Measurements from ENCODE around the gene ADCY2. TPM values are rescaled to one million over a fixed set of nuclear protein-coding genes. Genes with fewer than 3 reads are reported as not detected.

Gene ADCY2
- total RNA-seq, 1 donor from 2014 or later, result 0.95 TPM

DNA sequence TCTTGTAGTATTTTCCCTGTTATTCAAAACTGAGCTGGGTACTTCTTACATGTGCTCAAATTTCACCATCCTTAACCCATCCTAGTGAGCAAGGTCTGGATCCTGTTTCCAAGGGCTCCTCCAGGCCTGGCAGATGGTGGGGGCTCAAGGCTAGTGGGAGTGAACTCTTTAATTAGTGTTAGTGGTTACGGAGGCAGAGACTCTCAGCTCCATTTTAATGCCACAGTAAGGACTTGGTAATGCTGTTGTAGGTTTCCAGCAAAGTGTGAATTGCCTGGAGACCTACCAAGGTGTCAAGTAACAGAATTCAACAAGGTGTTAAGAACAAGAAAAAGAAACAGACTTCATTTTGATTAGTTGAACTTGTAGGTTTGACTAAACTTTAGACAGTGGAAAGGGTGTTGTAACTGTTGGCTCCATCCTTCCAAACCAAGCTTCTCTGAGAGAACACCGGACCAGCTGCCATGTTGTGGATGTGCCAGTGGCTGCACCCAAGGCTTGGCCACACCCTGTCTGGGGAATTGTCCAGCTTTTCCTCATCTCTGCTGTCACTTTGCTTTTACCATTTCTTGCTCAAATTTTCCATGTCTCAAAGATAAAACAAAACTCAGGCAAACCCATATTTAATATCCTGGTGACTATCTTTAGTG, 98.7 kb downstream of the ADCY2 start:
- H3K27ac Mint-ChIP-seq (ENCODE audit: unreplicated experiment), result no peak overlapping the region
- no peaks in the 10 kb centered on the region for H3K9me3 Mint-ChIP-seq (ENCODE audit: low read depth)
- TF ChIP-seq CTCF (IDR thresholded peaks at IDR 0.05), result no peak
- no peak overlapping the region for H3K4me3 Mint-ChIP-seq (ENCODE audit: unreplicated experiment)
- no peaks in the 10 kb centered on the region for H3K27me3 Mint-ChIP-seq (ENCODE audit: low read depth)
- no peak for DNase-seq (ENCODE audit: low spot score)
- H3K36me3 Mint-ChIP-seq (ENCODE audit: low read depth), result no peaks in the 10 kb centered on the region
- H3K4me1 Mint-ChIP-seq (ENCODE audit: low read depth), result no peaks in the 10 kb centered on the region

- H3K4me1 Mint-ChIP-seq (ENCODE audit: low read depth), result no peaks in the 10 kb centered on the region
- no peaks in the 10 kb centered on the region for H3K36me3 Mint-ChIP-seq (ENCODE audit: low read depth)
- no peak overlapping the region for H3K4me3 Mint-ChIP-seq (ENCODE audit: unreplicated experiment)
- DNase-seq (ENCODE audit: low spot score), result no peak
- no peak for TF ChIP-seq CTCF (IDR thresholded peaks at IDR 0.05)
- no peaks in the 10 kb centered on the region for H3K9me3 Mint-ChIP-seq (ENCODE audit: low read depth)
- H3K27ac Mint-ChIP-seq (ENCODE audit: unreplicated experiment), result no peak overlapping the region
- no peaks in the 10 kb centered on the region for H3K27me3 Mint-ChIP-seq (ENCODE audit: low read depth)
Observed at GRCh38 chr5:7495131-7495517, 99.2 kb downstream of the ADCY2 start.

GRCh38 chr5:7500256-7500655, 104.3 kb downstream of the ADCY2 start:
- TF ChIP-seq CTCF (IDR thresholded peaks at IDR 0.05), result no peak
- no peak overlapping the region for H3K4me3 Mint-ChIP-seq (ENCODE audit: unreplicated experiment)

DNA sequence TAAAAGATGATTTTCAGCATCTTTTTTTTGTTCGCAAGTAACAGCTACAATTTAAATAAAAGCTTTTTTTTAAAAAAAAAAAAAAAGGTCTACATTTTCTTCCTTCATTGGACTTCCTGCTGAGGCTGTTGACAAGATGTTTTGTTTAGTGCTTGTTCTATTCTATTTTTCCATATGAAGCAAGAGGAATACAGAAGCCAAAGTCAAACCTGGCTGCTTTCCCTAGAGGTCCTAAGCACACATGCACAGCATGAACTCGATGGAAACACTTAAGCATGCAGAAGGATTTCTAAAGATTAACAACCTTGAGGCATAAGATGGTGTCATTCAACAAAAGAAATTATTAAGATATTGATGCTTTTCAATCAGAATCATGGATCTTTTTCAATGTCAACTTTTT, 105.1 kb downstream of the ADCY2 start:
- Mint-ChIP-seq H3K27me3 (ENCODE audit: low read depth) (no peaks in the 10 kb centered on the region), H3K4me1 (ENCODE audit: low read depth) (no peaks in the 10 kb centered on the region), H3K9me3 (ENCODE audit: low read depth) (no peaks in the 10 kb centered on the region), H3K36me3 (ENCODE audit: low read depth) (no peaks in the 10 kb centered on the region), H3K27ac (ENCODE audit: unreplicated experiment) (no peak overlapping the region), H3K4me3 (ENCODE audit: unreplicated experiment) (no peak overlapping the region)
- TF ChIP-seq CTCF (IDR thresholded peaks at IDR 0.05), result no peak
- no peak for DNase-seq (ENCODE audit: low spot score)

More at GRCh38 chr5:7500256-7500655, 104.3 kb downstream of the ADCY2 start:
- H3K27ac Mint-ChIP-seq (ENCODE audit: unreplicated experiment), result no peak overlapping the region
- H3K4me1 Mint-ChIP-seq (ENCODE audit: low read depth), result no peaks in the 10 kb centered on the region
- no peaks in the 10 kb centered on the region for H3K27me3 Mint-ChIP-seq (ENCODE audit: low read depth)
- no peaks in the 10 kb centered on the region for H3K36me3 Mint-ChIP-seq (ENCODE audit: low read depth)
- no peak for DNase-seq (ENCODE audit: low spot score)
- H3K9me3 Mint-ChIP-seq (ENCODE audit: low read depth), result no peaks in the 10 kb centered on the region

DNA sequence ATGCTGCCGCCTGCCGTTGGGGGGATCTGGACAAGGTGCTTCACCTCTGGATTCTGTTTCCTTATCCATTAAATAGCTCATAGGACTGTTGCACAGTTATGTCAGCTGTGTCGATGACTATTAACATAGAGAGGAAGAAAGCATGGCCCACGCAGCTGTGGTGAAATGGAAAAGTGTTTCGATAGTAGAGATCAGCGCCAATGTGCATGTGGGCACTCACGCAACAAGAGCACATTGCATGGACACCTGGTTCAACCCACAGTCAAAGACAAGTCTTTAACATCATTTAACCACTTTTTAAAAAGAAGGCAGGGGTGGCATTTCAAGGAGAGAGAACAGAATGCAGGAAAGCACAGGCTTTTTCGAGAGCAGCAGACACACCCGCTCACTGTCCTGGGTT, 107.6 kb downstream of the ADCY2 start:
- TF ChIP-seq CTCF (IDR thresholded peaks at IDR 0.05), result no peak
- no peaks in the 10 kb centered on the region for H3K36me3 Mint-ChIP-seq (ENCODE audit: low read depth)
- H3K4me3 Mint-ChIP-seq (ENCODE audit: unreplicated experiment), result no peak overlapping the region
- H3K27me3 Mint-ChIP-seq (ENCODE audit: low read depth), result no peaks in the 10 kb centered on the region
- no peak overlapping the region for H3K27ac Mint-ChIP-seq (ENCODE audit: unreplicated experiment)
- H3K9me3 Mint-ChIP-seq (ENCODE audit: low read depth), result no peaks in the 10 kb centered on the region
- no peaks in the 10 kb centered on the region for H3K4me1 Mint-ChIP-seq (ENCODE audit: low read depth)
- DNase-seq (ENCODE audit: low spot score), result no peak

Measured in chondrocyte (in vitro differentiated cells).